HG03521 (cell line): ENCODE measurements around the gene MT2A.

Experiments
- ATAC-seq: cut with Tn5 transposase; IDR thresholded peaks from one replicate; pipeline ENCODE4 v1.9.1; 2021; ENCODE audit warnings: mild to moderate bottlenecking, moderate library complexity; ENCODE audit not compliant: unreplicated experiment

Gene MT2A

GRCh38 chr16:56594292-56594619 is 14.1 kb upstream of the MT2A start:
- no peak for ATAC-seq

GRCh38 chr16:56600398-56600999 is 7.9 kb upstream of the MT2A start:
- no peak for ATAC-seq

- no peak for ATAC-seq
Measured at GRCh38 chr16:56601325-56601724, 7.1 kb upstream of the MT2A start.

- ATAC-seq: no peak
Measured at GRCh38 chr16:56603589-56603988, 4.8 kb upstream of the MT2A start.

- no peak for ATAC-seq
Measured at GRCh38 chr16:56604966-56605365, 3.4 kb upstream of the MT2A start.

GRCh38 chr16:56605475-56605874 is 2.9 kb upstream of the MT2A start:
- no peak for ATAC-seq

GRCh38 chr16:56606071-56606475 is 2.3 kb upstream of the MT2A start:
- no peak for ATAC-seq

GRCh38 chr16:56606476-56607108 is 1.8 kb upstream of the MT2A start:
- no peak for ATAC-seq

- ATAC-seq: no peak
Measured at GRCh38 chr16:56607109-56607618, 1.2 kb upstream of the MT2A start.

- no peak for ATAC-seq
Measured at GRCh38 chr16:56607675-56608042, 725 bp upstream of the MT2A start.

GRCh38 chr16:56608876-56609462 is 585 bp downstream of the MT2A start:
- ATAC-seq: no peak

GRCh38 chr16:56609463-56609921 is 1.1 kb downstream of the MT2A start:
- no peak for ATAC-seq

- no peak for ATAC-seq
Measured at GRCh38 chr16:56610017-56610608, 1.7 kb downstream of the MT2A start.

- no peak for ATAC-seq
Measured at GRCh38 chr16:56610609-56611111, 2.3 kb downstream of the MT2A start.

GRCh38 chr16:56611281-56611833 is 3.0 kb downstream of the MT2A start:
- no peak for ATAC-seq

GRCh38 chr16:56613706-56614105 is 5.3 kb downstream of the MT2A start:
- ATAC-seq: no peak

- ATAC-seq: no peak
Measured at GRCh38 chr16:56614549-56614991, 6.2 kb downstream of the MT2A start.

GRCh38 chr16:56615353-56615752 is 7.0 kb downstream of the MT2A start:
- no peak for ATAC-seq

GRCh38 chr16:56616608-56617211 is 8.3 kb downstream of the MT2A start:
- ATAC-seq: no peak

GRCh38 chr16:56617212-56618085 is 9.1 kb downstream of the MT2A start:
- ATAC-seq: no peak
